Measurements from ENCODE around the gene HMGCS2.

The HMGCS2 gene

DNA sequence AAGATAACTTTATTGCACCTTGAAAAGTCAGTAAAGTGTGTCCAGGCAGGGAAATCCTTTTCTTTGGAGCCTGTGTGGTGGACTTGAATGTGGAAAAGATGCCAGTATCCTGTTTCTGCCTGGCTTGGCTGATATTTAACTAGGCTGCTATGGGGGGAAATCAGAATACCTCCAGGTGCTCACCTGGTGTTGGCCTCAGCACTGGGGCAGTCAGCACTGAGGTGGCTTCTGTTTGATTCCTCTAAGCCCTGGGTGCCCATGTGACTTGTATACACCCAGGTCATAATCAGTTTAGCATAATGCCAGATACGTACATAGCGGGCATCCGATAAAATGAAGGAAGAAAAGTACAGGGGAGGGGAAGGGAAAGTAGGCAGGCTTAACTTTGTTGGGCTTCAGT lies 49.7 kb downstream of the HMGCS2 start:
- TF ChIP-seq ZNF274 (IDR thresholded peaks at IDR 0.05; ENCODE audit: low read depth, low read length) (no peak), YY1 (IDR thresholded peaks at IDR 0.05; ENCODE audit: insufficient read depth, insufficient read length) (no peak), SUZ12 (IDR thresholded peaks at IDR 0.05; ENCODE audit: extremely low read depth, insufficient read depth, insufficient read length) (no peak)
- no peak overlapping the region for H3K4me3 ChIP-seq (ENCODE audit: insufficient read length, low read depth)
- peaks cover 23% of the 10 kb centered on the region for H3K4me1 ChIP-seq (ENCODE audit: insufficient read depth, insufficient read length)
- no peak for DNase-seq (ENCODE audit: low read depth, low spot score)
- no peak overlapping the region for H3K9ac ChIP-seq (ENCODE audit: insufficient read length, low read depth)
- no peaks in the 10 kb centered on the region for H3K27me3 ChIP-seq (ENCODE audit: insufficient read depth, insufficient read length)
- peaks cover 75% of the 10 kb centered on the region for H3K36me3 ChIP-seq (ENCODE audit: insufficient read depth, insufficient read length, low read length)
- no peaks in the 10 kb centered on the region for H3K9me3 ChIP-seq (ENCODE audit: insufficient read depth, low read length)

- no peak overlapping the region for H3K4me3 ChIP-seq (ENCODE audit: insufficient read length, low read depth)
- H3K27me3 ChIP-seq (ENCODE audit: insufficient read depth, insufficient read length) = no peaks in the 10 kb centered on the region
- peaks cover 26% of the 10 kb centered on the region for H3K4me1 ChIP-seq (ENCODE audit: insufficient read depth, insufficient read length)
- H3K9ac ChIP-seq (ENCODE audit: insufficient read length, low read depth) = no peak overlapping the region
- H3K9me3 ChIP-seq (ENCODE audit: insufficient read depth, low read length) = no peaks in the 10 kb centered on the region
- H3K36me3 ChIP-seq (ENCODE audit: insufficient read depth, insufficient read length, low read length) = peaks cover 72% of the 10 kb centered on the region
- no peak for DNase-seq (ENCODE audit: low read depth, low spot score)
- TF ChIP-seq ZNF274 (IDR thresholded peaks at IDR 0.05; ENCODE audit: low read depth, low read length) = no peak
Measured at GRCh38 chr1:119718409-119718808, 50.3 kb downstream of the HMGCS2 start.

DNA sequence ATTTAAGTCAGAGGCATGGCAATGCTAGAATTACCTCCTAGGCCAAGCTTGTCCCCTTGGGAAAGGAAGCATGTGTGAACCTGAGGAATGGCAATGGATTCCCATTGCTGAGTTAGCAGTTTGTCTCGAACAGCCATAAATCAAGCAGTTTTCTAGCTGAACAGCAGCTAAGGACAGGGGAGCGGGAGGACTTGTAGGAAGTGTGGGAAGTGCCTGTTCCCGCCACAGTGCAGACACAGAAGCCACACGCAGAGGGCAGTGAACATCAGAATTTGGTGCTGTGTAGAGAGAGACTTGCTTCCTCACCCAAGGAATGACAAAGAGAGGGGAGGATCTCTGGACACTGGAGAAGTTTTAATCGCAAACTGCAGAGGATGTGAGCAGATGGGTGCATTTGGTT lies 53.2 kb downstream of the HMGCS2 start:
- DNase-seq (ENCODE audit: low read depth, low spot score) = no peak

DNA sequence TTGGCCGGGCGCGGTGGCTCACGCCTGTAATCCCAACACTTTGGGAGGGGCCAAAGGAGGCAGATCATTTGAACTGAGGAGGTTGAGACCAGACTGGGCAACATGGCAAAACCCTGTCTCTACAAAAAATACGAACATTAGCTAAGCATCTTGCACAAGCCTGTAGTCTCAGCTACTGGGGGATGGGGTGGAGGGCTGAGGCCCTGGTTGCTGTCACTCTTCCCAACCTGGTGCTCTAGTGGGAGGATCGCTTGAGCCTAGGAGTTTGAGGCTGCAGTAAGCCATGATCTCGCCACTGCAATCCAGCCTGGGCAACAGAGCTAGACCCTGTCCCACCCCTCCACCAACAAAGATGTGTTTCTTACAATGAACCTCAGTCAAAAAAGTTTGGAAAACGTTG lies 54.1 kb downstream of the HMGCS2 start:
- no peak for DNase-seq (ENCODE audit: low read depth, low spot score)
- Histone ChIP-seq H3K27me3 (ENCODE audit: insufficient read depth, insufficient read length) (no peaks in the 10 kb centered on the region), H3K9me3 (ENCODE audit: insufficient read depth, low read length) (no peaks in the 10 kb centered on the region), H3K36me3 (ENCODE audit: insufficient read depth, insufficient read length, low read length) (peaks cover 35% of the 10 kb centered on the region), H3K9ac (ENCODE audit: insufficient read length, low read depth) (peak overlapping the region; percentile 32), H3K4me1 (ENCODE audit: insufficient read depth, insufficient read length) (peaks cover 23% of the 10 kb centered on the region), H3K4me3 (ENCODE audit: insufficient read length, low read depth) (peak overlapping the region; percentile 94)
- no peak for TF ChIP-seq SUZ12 (IDR thresholded peaks at IDR 0.05; ENCODE audit: extremely low read depth, insufficient read depth, insufficient read length)
- no peak for TF ChIP-seq YY1 (IDR thresholded peaks at IDR 0.05; ENCODE audit: insufficient read depth, insufficient read length)
- no peak for TF ChIP-seq ZNF274 (IDR thresholded peaks at IDR 0.05; ENCODE audit: low read depth, low read length)

More for the DNA sequence above, 53.2 kb downstream of the HMGCS2 start:
- TF ChIP-seq SUZ12 (IDR thresholded peaks at IDR 0.05; ENCODE audit: extremely low read depth, insufficient read depth, insufficient read length) (no peak), YY1 (IDR thresholded peaks at IDR 0.05; ENCODE audit: insufficient read depth, insufficient read length) (no peak), ZNF274 (IDR thresholded peaks at IDR 0.05; ENCODE audit: low read depth, low read length) (no peak)
- H3K4me3 ChIP-seq (ENCODE audit: insufficient read length, low read depth) = no peak overlapping the region
- peaks cover 45% of the 10 kb centered on the region for H3K36me3 ChIP-seq (ENCODE audit: insufficient read depth, insufficient read length, low read length)
- peaks cover 24% of the 10 kb centered on the region for H3K4me1 ChIP-seq (ENCODE audit: insufficient read depth, insufficient read length)
- no peak overlapping the region for H3K9ac ChIP-seq (ENCODE audit: insufficient read length, low read depth)
- H3K9me3 ChIP-seq (ENCODE audit: insufficient read depth, low read length) = no peaks in the 10 kb centered on the region
- H3K27me3 ChIP-seq (ENCODE audit: insufficient read depth, insufficient read length) = no peaks in the 10 kb centered on the region

GRCh38 chr1:119713749-119714456 lies 54.8 kb downstream of the HMGCS2 start:
- Histone ChIP-seq H3K4me3 (ENCODE audit: insufficient read length, low read depth) (peak overlapping the region; percentile 94), H3K4me1 (ENCODE audit: insufficient read depth, insufficient read length) (peaks cover 23% of the 10 kb centered on the region), H3K9me3 (ENCODE audit: insufficient read depth, low read length) (no peaks in the 10 kb centered on the region), H3K36me3 (ENCODE audit: insufficient read depth, insufficient read length, low read length) (peaks cover 28% of the 10 kb centered on the region), H3K9ac (ENCODE audit: insufficient read length, low read depth) (peak overlapping the region; percentile 79), H3K27me3 (ENCODE audit: insufficient read depth, insufficient read length) (no peaks in the 10 kb centered on the region)
- TF ChIP-seq SUZ12 (IDR thresholded peaks at IDR 0.05; ENCODE audit: extremely low read depth, insufficient read depth, insufficient read length) = no peak
- no peak for TF ChIP-seq ZNF274 (IDR thresholded peaks at IDR 0.05; ENCODE audit: low read depth, low read length)
- TF ChIP-seq YY1 (IDR thresholded peaks at IDR 0.05; ENCODE audit: insufficient read depth, insufficient read length) = no peak
- peak; percentile 58 for DNase-seq (ENCODE audit: low read depth, low spot score)

- Histone ChIP-seq H3K36me3 (ENCODE audit: insufficient read depth, insufficient read length, low read length) (peaks cover 27% of the 10 kb centered on the region), H3K9me3 (ENCODE audit: insufficient read depth, low read length) (no peaks in the 10 kb centered on the region), H3K4me3 (ENCODE audit: insufficient read length, low read depth) (peak overlapping the region; percentile 94), H3K27me3 (ENCODE audit: insufficient read depth, insufficient read length) (no peaks in the 10 kb centered on the region), H3K4me1 (ENCODE audit: insufficient read depth, insufficient read length) (peaks cover 23% of the 10 kb centered on the region), H3K9ac (ENCODE audit: insufficient read length, low read depth) (peak overlapping the region; percentile 79)
- DNase-seq (ENCODE audit: low read depth, low spot score) = no peak
- TF ChIP-seq YY1 (IDR thresholded peaks at IDR 0.05; ENCODE audit: insufficient read depth, insufficient read length) = no peak
- TF ChIP-seq SUZ12 (IDR thresholded peaks at IDR 0.05; ENCODE audit: extremely low read depth, insufficient read depth, insufficient read length) = no peak
- no peak for TF ChIP-seq ZNF274 (IDR thresholded peaks at IDR 0.05; ENCODE audit: low read depth, low read length)
Measured at GRCh38 chr1:119713039-119713748, 55.5 kb downstream of the HMGCS2 start.

- no peaks in the 10 kb centered on the region for H3K9me3 ChIP-seq (ENCODE audit: insufficient read depth, low read length)
- TF ChIP-seq YY1 (IDR thresholded peaks at IDR 0.05; ENCODE audit: insufficient read depth, insufficient read length) = no peak
- TF ChIP-seq ZNF274 (IDR thresholded peaks at IDR 0.05; ENCODE audit: low read depth, low read length) = no peak
- TF ChIP-seq SUZ12 (IDR thresholded peaks at IDR 0.05; ENCODE audit: extremely low read depth, insufficient read depth, insufficient read length) = no peak
- H3K27me3 ChIP-seq (ENCODE audit: insufficient read depth, insufficient read length) = no peaks in the 10 kb centered on the region
- peak; percentile 62 for DNase-seq (ENCODE audit: low read depth, low spot score)
- peak overlapping the region; percentile 98 for H3K9ac ChIP-seq (ENCODE audit: insufficient read length, low read depth)
- peaks cover 23% of the 10 kb centered on the region for H3K4me1 ChIP-seq (ENCODE audit: insufficient read depth, insufficient read length)
- peak overlapping the region; percentile 94 for H3K4me3 ChIP-seq (ENCODE audit: insufficient read length, low read depth)
- H3K36me3 ChIP-seq (ENCODE audit: insufficient read depth, insufficient read length, low read length) = peaks cover 27% of the 10 kb centered on the region
Measured at GRCh38 chr1:119712342-119713038, 56.2 kb downstream of the HMGCS2 start.
